ENCODE results near the gene MED12L. TPM values are rescaled to one million over a fixed set of nuclear protein-coding genes. Genes with fewer than 3 reads are reported as not detected.

Gene MED12L
- total and polyA plus RNA-seq, 9 of the 15 experiments (the other 6 are each of a cell fraction or from before 2014, with no cell fraction given) = not detected

DNA sequence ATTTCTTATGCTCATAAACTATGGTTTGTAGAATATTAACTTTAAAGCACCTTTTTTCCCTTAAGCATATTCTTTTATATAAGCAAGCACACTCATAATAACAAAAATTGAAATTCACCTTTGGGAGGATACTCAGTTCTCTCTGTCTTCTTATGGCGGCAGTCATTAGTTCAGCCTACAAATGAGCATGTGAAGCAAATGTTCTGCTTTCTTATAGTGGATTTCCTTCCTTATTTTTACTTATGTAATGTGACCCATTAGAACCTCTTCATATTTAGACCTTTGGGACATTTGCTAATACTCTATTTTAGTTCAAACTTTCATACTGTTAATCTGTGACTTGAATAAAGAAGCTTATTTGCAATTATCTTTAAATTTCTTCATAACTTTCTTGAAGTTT is 243.9 kb downstream of the MED12L start, which contains the start of gene P2RY13:
P2RY13 (minus strand) TSS at position 187 of the 400 bp plus-strand sequence; CDS start at position 166, 21 bp downstream.
- no peak within 1 kb of the TSS for H3K4me3 ChIP-seq
- no peaks in the 10 kb centered on the region for H3K79me2 ChIP-seq (ENCODE audit: control insufficient read depth, insufficient read depth, low read length)
- H4K20me1 ChIP-seq (replicated peaks; ENCODE audit: control insufficient read depth, insufficient read depth, low read length) = no peaks in the 10 kb centered on the region
- BruUV-seq (replicated peaks) = no TSS peak
- no peak within 1 kb of the TSS for H3K27ac ChIP-seq (ENCODE audit: extremely low read depth, low read depth, low read length)
- no peak within 1 kb of the TSS for H3K9ac ChIP-seq (ENCODE audit: insufficient read depth in 1 of 2, low read depth in 2 of 2, low read length in 2 of 2)
- H2AFZ ChIP-seq (ENCODE audit: low read depth, low read length) = no peak within 1 kb of the TSS
- DNase-seq (ENCODE audit: extremely low read depth in 1 of 4, low spot score in 3 of 4) (no peak), ATAC-seq (no peak), FAIRE-seq (no peak)
- no peaks in the 10 kb centered on the region for H3K36me3 ChIP-seq (ENCODE audit: control insufficient read depth, insufficient read depth, low read length)
- in situ Hi-C loops (cut with MboI) (no loop called here), intact Hi-C loops (cut with micrococcal nuclease) (no loop called here)
- TF ChIP-seq ZNF224 (CRISPR knock-in tag; IDR thresholded peaks at IDR 0.05) = no peak
- TF ChIP-seq, protein P1, sequence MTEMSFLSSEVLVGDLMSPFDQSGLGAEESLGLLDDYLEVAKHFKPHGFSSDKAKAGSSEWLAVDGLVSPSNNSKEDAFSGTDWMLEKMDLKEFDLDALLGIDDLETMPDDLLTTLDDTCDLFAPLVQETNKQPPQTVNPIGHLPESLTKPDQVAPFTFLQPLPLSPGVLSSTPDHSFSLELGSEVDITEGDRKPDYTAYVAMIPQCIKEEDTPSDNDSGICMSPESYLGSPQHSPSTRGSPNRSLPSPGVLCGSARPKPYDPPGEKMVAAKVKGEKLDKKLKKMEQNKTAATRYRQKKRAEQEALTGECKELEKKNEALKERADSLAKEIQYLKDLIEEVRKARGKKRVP (CRISPR knock-in tag; IDR thresholded peaks at IDR 0.05) = no peak
- no peak for TF ChIP-seq KAT2B (IDR thresholded peaks at IDR 0.05; ENCODE audit: low read depth, low read length)
- no peak for TF ChIP-seq ZNF140 (CRISPR knock-in tag; IDR thresholded peaks at IDR 0.05)
- TF ChIP-seq NRF1 (conservative IDR thresholded peaks at IDR 0.05 in 1 of 2, IDR thresholded peaks at IDR 0.05 in 1 of 2) = no peak
- TF ChIP-seq PHF8 (IDR thresholded peaks at IDR 0.05; ENCODE audit: borderline replicate concordance, low read length) = no peak
- TF ChIP-seq RBM22 (IDR thresholded peaks at IDR 0.05; ENCODE audit: low read depth, low read length, poor library complexity, severe bottlenecking) = no peak
- TF ChIP-seq SRSF1 (IDR thresholded peaks at IDR 0.05; ENCODE audit: low read depth, low read length) = no peak
- no peak for TF ChIP-seq E2F3 (CRISPR knock-in tag; IDR thresholded peaks at IDR 0.05)
- TF ChIP-seq ZNF764 (CRISPR knock-in tag; IDR thresholded peaks at IDR 0.05; ENCODE audit: low read depth) = no peak
- TF ChIP-seq FOXJ3 (CRISPR knock-in tag; IDR thresholded peaks at IDR 0.05) = no peak
- no peak for TF ChIP-seq ZNF395 (CRISPR knock-in tag; IDR thresholded peaks at IDR 0.05)
- no peak for TF ChIP-seq ZNF589 (CRISPR knock-in tag; IDR thresholded peaks at IDR 0.05; ENCODE audit: low read depth)
- TF ChIP-seq PHB (CRISPR knock-in tag; IDR thresholded peaks at IDR 0.05) = no peak
- no peak for TF ChIP-seq ZKSCAN1 (IDR thresholded peaks at IDR 0.05; ENCODE audit: low read depth, low read length)
- TF ChIP-seq THRB (CRISPR knock-in tag; conservative IDR thresholded peaks at IDR 0.05) = no peak
- no peak for TF ChIP-seq DNMT1 (IDR thresholded peaks at IDR 0.05)
- H3K4me1 ChIP-seq (replicated peaks in 1 of 2; ENCODE audit: control insufficient read depth in 2 of 2, insufficient read depth in 2 of 2, low read length in 2 of 2) = no peaks in the 10 kb centered on the region
- WGBS (ENCODE audit: insufficient coverage, low coverage, missing lambda C conversion rate) = 0% methylated on average over 1 of the region's 1 CpG
- ChIA-PET POLR2A (interaction anchor here (0.6 kb wide), 2 partner anchors 338 to 869 kb away, joined by 3 read pairs; no protein-coding TSS in a partner anchor), CTCF (ENCODE audit: low intra/inter-chr PET ratio) (no interaction called here)
- no peaks in the 10 kb centered on the region for H3K9me1 ChIP-seq (ENCODE audit: control insufficient read depth, insufficient read depth, low read length)
- no peaks in the 10 kb centered on the region; a peak in 1 of 5 replicates for H3K27me3 ChIP-seq (ENCODE audit: control insufficient read depth in 2 of 2, insufficient read depth in 2 of 2, low read length in 2 of 2)
- H3K4me2 ChIP-seq (ENCODE audit: insufficient read depth, low read length) = no peak within 1 kb of the TSS
- H3K9me3 ChIP-seq (replicated peaks; ENCODE audit: control insufficient read depth, insufficient read depth, low read depth, low read length) = no peaks in the 10 kb centered on the region

Data from K562 (cell line).